RPMI8226 (cell line): Measurements from ENCODE around the gene NMS.

Source experiments
- DNase-seq: peaks from one replicate; pipeline ENCODE4 v3.0.0-alpha.2; 2015

NMS gene

DNA sequence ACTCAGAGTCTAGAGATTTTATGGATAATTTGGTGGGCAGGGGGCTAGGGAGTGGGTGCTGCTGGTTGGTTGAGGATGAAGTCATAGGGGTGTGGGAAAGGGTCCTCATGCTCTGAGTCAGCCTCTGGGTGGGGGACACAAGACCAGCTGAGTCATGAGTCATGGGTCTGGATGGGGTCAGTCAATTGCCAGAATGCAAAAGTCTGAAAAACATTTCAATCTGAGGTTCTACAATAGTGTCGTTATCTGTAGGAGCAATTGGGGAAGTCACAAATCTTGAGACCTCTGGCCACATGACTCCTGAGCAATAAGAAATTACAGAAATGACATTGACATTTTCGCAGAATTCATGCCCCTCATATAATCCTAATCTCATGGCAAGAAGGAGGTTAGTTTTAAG is 15.1 kb downstream of the NMS start:
- no peak for DNase-seq

GRCh38 chr2:100494712-100495111 is 24.4 kb downstream of the NMS start:
- no peak for DNase-seq

DNA sequence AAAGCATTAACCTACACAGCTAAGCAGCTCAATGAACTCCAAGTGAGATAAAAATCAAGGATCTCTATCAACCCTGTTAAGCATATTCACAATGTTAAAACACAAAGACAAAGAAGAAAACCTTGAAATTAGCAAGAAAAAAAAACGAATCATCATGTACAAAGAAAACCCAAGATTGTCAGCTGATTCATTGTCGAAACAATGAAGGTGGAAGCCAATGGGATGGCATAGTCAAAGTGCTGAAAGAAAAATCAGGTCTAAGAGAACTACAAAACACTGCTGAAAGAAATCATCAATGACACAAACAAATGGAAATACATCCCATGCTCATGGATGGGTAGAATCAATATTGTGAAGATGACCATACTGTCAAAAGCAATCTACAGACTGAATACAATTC is 32.5 kb downstream of the NMS start:
- no peak for DNase-seq

- no peak for DNase-seq
These were observed 34.3 kb downstream of the NMS start for GRCh38 chr2:100504542-100504941.

DNA sequence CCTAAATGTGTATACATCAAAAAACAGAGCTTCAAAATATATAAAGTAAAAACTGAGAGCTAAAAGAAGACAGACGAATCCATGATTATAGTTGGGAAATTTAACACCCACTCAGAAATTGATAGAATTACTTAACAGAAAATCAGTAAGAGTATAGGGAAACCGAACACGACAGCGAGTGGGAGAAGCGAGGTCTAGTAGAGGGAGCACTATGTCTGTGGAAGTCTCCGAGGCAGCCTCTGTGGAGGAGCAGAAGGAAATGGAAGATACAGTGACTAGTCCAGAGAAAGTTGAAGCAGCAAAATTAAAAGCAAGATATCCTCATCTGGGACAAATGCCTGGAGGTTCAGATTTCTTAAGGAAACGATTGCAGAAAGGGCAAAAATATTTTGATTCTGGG is 38.8 kb downstream of the NMS start:
- DNase-seq = no peak

DNA sequence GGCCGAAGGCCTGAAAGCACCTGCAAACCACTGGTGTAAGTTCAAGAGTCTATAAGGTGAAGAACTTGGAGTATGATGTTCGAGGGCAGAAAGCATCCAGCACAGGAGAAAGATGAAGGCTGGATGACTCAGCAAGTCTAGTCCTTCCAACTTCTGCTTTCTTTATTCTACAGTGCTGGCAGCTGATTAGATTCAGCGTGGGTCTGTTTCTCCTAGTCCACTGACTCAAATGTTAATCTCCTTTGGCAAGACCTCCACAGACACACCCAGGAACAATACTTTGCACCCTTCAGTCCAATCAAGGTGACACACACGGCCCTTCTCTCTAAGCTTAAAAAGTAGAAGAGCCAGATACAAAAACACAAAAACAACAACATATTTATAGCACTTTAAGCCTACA is 43.4 kb downstream of the NMS start:
- peak; percentile 47 for DNase-seq

DNA sequence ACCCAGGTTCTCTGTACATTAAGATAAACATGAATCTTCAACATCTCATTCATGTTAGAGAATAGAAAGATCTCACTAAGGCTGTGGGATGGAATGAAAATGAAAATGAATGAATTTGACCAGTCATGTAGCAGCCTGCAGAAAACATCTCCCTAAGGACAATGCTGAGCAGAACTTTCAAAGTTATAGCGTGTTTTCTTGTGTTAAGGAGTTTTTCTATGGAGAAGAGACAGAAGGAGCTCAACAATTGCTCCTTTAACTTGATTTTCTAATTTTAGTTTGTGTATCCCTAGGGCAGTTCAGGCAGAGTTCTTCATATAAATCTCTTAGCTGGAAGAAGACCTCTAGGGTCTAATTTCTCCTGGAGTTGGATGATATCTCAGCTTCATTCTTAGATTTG is 47.3 kb downstream of the NMS start:
- no peak for DNase-seq

DNA sequence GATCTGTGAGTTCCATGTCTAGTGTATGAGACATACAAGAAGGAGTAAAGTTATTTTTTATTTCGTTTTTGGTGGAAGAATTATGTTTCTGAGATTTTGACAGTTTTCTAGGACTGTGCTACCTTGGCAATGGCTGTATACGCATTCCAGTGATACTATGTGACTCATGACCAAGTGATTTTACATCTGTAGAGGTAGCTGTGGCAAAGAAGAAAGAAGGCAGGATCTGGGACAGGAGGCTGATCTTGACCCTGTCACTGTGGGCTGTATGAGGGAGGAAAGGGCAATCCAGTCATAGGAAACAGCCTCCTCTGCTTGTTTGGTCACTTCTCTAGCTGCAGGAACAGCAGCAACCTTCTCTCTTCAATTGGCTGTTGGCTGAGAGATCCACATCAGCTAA is 48.5 kb downstream of the NMS start:
- no peak for DNase-seq

GRCh38 chr2:100520224-100520623 is 49.9 kb downstream of the NMS start:
- DNase-seq = no peak

GRCh38 chr2:100522430-100522829 is 52.1 kb downstream of the NMS start:
- DNase-seq = no peak

DNA sequence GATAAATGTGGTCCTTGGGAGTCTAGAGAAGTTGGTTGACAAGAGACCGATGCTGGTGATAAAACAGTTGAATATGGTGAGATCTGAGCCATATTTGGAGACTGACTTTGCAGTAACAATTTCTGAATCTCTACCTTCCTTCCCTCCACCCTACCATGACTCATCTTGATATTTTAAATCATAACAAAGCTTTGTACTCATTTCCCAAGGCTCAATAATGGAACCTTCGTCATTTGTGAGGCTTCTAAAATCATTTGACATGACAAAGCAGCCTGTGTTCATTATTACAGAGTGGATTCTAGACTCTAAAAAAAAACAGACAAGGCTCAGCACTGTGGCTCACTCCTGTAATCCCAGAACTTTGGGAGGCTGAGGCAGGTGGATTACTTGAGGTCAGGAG is 54.0 kb downstream of the NMS start:
- no peak for DNase-seq

DNA sequence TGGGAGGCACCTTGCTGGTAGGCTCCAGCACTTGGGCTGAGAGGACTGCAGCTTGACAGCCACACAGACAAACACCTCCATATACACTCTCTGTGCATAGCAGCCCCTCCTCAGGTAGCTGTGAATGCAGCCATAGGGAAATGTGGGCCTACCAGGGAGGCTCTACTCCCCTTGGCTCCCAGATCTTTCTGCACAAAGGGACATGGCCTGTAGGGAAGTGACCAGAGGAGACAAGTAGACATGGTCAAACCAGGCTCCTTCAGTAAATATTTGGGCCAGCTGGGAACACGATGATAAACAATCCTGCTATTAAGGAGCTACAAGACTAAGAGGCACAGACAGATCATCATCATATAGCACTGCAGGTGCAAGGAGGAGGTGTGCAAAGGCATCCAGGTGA is 56.6 kb downstream of the NMS start:
- no peak for DNase-seq

DNA sequence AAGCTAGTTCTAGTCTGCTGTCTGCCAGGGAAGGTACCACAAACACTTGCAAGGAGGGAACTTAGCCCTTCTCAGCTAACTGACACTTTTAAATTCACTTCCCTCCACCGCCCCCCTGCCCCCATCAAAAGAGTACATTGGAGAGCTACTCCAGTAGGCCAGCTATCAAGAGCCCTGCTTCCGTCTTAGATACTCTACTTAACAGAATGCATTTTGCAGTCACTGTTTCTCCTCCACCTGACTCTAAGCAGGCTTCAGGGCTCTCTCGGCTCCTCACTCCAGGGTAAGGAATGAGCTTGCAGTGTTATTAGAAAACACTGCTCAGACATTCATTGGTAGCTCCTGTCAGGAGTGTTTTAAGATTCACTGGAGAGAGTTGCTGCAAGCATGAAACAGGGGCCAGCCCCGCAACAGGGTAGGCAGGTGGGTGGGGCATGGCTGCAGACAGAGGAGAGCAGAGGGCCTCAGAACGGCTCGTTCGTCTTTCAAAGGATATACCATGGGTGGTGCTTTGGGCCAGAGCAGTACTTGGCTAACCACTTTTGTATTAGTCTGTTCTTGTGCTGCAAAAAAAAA is 57.2 kb downstream of the NMS start:
- DNase-seq = no peak

DNA sequence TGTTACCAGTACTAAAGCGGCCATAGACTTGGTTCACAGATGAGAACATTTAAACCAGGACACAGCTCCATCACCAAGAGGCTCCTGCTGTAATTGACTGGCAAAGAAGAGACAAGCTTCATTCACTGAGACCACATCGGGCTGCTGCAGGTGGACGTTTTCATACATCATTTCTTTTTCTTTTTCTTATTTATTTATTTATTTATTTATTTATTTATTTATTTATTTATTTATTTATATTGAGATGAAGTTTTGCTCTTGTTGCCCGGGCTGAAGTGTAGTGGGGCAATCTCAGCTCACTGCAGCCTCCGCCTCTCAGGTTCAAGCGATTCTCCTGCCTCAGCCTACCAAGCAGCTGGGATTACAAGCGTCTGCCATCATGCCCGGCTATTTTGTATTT is 58.9 kb downstream of the NMS start:
- DNase-seq = no peak

- no peak for DNase-seq
These were observed 59.6 kb downstream of the NMS start for GRCh38 chr2:100529900-100530299.
